Measurements from ENCODE around the gene CLDN5. TPM values are rescaled to one million over a fixed set of nuclear protein-coding genes. Genes with fewer than 3 reads are reported as not detected.

The CLDN5 gene
- total and polyA plus RNA-seq, 4 donors: 157 to 548 (median 364) TPM

GRCh38 chr22:19513823-19514222 is 10.4 kb downstream of the CLDN5 start:
- H3K27ac ChIP-seq (ENCODE audit: low read depth in 1 of 2, low read length in 1 of 2): no peak overlapping the region
- no peak for ATAC-seq (ENCODE audit: insufficient read depth, low FRiP score)
- H3K27me3 ChIP-seq (ENCODE audit: control insufficient read depth in 3 of 3, insufficient read depth in 3 of 3, low read length in 2 of 3): no peaks in the 10 kb centered on the region
- no peak for TF ChIP-seq CTCF (IDR thresholded peaks at IDR 0.05; ENCODE audit: control extremely low read depth, extremely low read depth)
- no peaks in the 10 kb centered on the region for H3K9me3 ChIP-seq (ENCODE audit: control insufficient read depth in 4 of 4, insufficient read depth in 3 of 4, low read length in 3 of 4)
- no peaks in the 10 kb centered on the region for H3K4me1 ChIP-seq (ENCODE audit: control insufficient read depth in 5 of 5, insufficient read depth in 5 of 5, low read length in 5 of 5)
- no peaks in the 10 kb centered on the region for H3K36me3 ChIP-seq (ENCODE audit: control insufficient read depth in 4 of 4, insufficient read depth in 4 of 4, low read length in 4 of 4)
- 49 to 75% methylated on average over 2 of the region's 2 CpGs for WGBS, 2 donors
- no peak overlapping the region for H3K4me3 ChIP-seq
- DNase-seq: no peak
- H3K9ac ChIP-seq (ENCODE audit: insufficient read depth in 1 of 2, low read length in 2 of 2): no peak overlapping the region

GRCh38 chr22:19510919-19511341 is 13.3 kb downstream of the CLDN5 start:
- Histone ChIP-seq H3K9me3 (ENCODE audit: control insufficient read depth in 4 of 4, insufficient read depth in 3 of 4, low read length in 3 of 4) (no peaks in the 10 kb centered on the region), H3K27ac (ENCODE audit: low read depth in 1 of 2, low read length in 1 of 2) (no peak overlapping the region), H3K27me3 (ENCODE audit: control insufficient read depth in 3 of 3, insufficient read depth in 3 of 3, low read length in 2 of 3) (no peaks in the 10 kb centered on the region), H3K9ac (ENCODE audit: insufficient read depth in 1 of 2, low read length in 2 of 2) (no peak overlapping the region), H3K36me3 (ENCODE audit: control insufficient read depth in 4 of 4, insufficient read depth in 4 of 4, low read length in 4 of 4) (no peaks in the 10 kb centered on the region), H3K4me3 (no peak overlapping the region), H3K4me1 (ENCODE audit: control insufficient read depth in 5 of 5, insufficient read depth in 5 of 5, low read length in 5 of 5) (peaks cover 0 to 3% (median 0%) of the 10 kb centered on the region in 5 donors)
- ATAC-seq (ENCODE audit: insufficient read depth, low FRiP score): no peak
- 77 to 96% methylated on average over 2 of the region's 2 CpGs for WGBS, 2 donors
- no peak for TF ChIP-seq CTCF (IDR thresholded peaks at IDR 0.05; ENCODE audit: control extremely low read depth, extremely low read depth)
- no peak for DNase-seq

- 90 to 97% methylated on average over 2 of the region's 2 CpGs for WGBS, 2 donors
- ATAC-seq (ENCODE audit: insufficient read depth, low FRiP score): no peak
- Histone ChIP-seq H3K4me3 (no peak overlapping the region), H3K9ac (ENCODE audit: insufficient read depth in 1 of 2, low read length in 2 of 2) (no peak overlapping the region), H3K4me1 (ENCODE audit: control insufficient read depth in 5 of 5, insufficient read depth in 5 of 5, low read length in 5 of 5) (peaks cover 0 to 3% (median 0%) of the 10 kb centered on the region in 5 donors), H3K27ac (ENCODE audit: low read depth in 1 of 2, low read length in 1 of 2) (no peak overlapping the region), H3K27me3 (ENCODE audit: control insufficient read depth in 3 of 3, insufficient read depth in 3 of 3, low read length in 2 of 3) (no peaks in the 10 kb centered on the region), H3K9me3 (ENCODE audit: control insufficient read depth in 4 of 4, insufficient read depth in 3 of 4, low read length in 3 of 4) (no peaks in the 10 kb centered on the region), H3K36me3 (ENCODE audit: control insufficient read depth in 4 of 4, insufficient read depth in 4 of 4, low read length in 4 of 4) (no peaks in the 10 kb centered on the region)
- TF ChIP-seq CTCF (IDR thresholded peaks at IDR 0.05; ENCODE audit: control extremely low read depth, extremely low read depth): no peak
- DNase-seq: no peak
These were observed 14.3 kb downstream of the CLDN5 start for GRCh38 chr22:19509923-19510322.

GRCh38 chr22:19509191-19509590 is 15.0 kb downstream of the CLDN5 start:
- no peak for DNase-seq
- Histone ChIP-seq H3K9ac (ENCODE audit: insufficient read depth in 1 of 2, low read length in 2 of 2) (no peak overlapping the region), H3K4me1 (ENCODE audit: control insufficient read depth in 5 of 5, insufficient read depth in 5 of 5, low read length in 5 of 5) (peaks cover 0 to 3% (median 0%) of the 10 kb centered on the region in 5 donors), H3K4me3 (no peak overlapping the region), H3K27me3 (ENCODE audit: control insufficient read depth in 3 of 3, insufficient read depth in 3 of 3, low read length in 2 of 3) (no peaks in the 10 kb centered on the region), H3K9me3 (ENCODE audit: control insufficient read depth in 4 of 4, insufficient read depth in 3 of 4, low read length in 3 of 4) (no peaks in the 10 kb centered on the region), H3K36me3 (ENCODE audit: control insufficient read depth in 4 of 4, insufficient read depth in 4 of 4, low read length in 4 of 4) (no peaks in the 10 kb centered on the region), H3K27ac (ENCODE audit: low read depth in 1 of 2, low read length in 1 of 2) (no peak overlapping the region)
- TF ChIP-seq CTCF (IDR thresholded peaks at IDR 0.05; ENCODE audit: control extremely low read depth, extremely low read depth): no peak
- ATAC-seq (ENCODE audit: insufficient read depth, low FRiP score): no peak
- 89 to 91% methylated on average over 3 of the region's 3 CpGs for WGBS, 2 donors
